AG09319 (cell line): ENCODE results near the gene EBLN2.

ENCODE experiments used
- DNase-seq: peaks from one replicate; pipeline ENCODE4 v3.0.0-alpha.2; 2010; ENCODE audit warnings: low read depth; ENCODE audit errors: extremely low read depth
- TF ChIP-seq, protein P1 (sequence below): IDR thresholded peaks from 2 replicates; pipeline ENCODE4 v1.5.1; 2011; ENCODE audit warnings: low read depth, mild to moderate bottlenecking, inconsistent platforms, low read length, moderate library complexity

EBLN2 gene

DNA sequence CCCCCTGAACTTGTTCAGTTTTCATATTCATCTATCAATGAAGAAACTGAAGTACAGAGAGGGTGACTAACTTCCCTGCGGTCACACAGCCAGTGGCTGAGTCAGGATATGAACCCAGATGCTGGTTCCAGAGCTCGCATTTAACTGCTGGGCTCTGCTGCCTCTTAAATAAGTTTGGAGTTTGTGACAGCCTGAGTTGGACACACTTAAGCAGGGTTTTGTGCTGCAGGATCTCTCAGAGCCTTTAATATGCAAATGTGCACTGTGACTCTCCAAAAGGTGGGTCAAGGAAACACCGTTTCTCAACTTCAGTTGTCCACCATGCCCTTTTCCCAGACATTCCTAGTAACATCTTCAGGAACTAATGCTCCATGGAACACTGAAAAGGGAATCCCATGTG, 45.8 kb downstream of the EBLN2 start:
- DNase-seq: no peak
- TF ChIP-seq, protein P1, sequence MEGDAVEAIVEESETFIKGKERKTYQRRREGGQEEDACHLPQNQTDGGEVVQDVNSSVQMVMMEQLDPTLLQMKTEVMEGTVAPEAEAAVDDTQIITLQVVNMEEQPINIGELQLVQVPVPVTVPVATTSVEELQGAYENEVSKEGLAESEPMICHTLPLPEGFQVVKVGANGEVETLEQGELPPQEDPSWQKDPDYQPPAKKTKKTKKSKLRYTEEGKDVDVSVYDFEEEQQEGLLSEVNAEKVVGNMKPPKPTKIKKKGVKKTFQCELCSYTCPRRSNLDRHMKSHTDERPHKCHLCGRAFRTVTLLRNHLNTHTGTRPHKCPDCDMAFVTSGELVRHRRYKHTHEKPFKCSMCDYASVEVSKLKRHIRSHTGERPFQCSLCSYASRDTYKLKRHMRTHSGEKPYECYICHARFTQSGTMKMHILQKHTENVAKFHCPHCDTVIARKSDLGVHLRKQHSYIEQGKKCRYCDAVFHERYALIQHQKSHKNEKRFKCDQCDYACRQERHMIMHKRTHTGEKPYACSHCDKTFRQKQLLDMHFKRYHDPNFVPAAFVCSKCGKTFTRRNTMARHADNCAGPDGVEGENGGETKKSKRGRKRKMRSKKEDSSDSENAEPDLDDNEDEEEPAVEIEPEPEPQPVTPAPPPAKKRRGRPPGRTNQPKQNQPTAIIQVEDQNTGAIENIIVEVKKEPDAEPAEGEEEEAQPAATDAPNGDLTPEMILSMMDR: no peak

DNA sequence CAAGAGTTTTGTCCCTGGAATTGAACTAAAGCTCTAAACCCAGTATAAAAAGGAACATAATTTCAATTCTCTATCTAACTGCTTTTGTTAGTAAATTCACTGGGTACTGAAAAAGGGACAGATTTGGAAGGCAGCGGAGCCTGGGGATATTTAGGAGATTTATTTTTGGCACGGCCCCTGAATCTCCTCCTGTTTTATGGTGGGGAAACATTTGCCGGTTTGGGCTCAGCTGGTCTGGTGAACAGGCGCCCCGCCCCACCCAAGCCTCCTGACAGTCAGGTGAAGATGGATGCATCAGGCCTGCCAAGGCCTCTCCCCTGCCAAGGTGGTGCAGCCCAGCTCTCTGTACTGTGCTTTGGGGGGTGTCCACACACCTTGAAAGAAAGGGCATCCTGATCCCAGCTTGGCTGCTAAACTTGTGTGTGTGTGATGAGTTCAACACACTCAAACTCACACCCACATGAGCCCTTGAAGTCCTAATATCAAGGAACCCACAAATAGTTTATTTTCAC, 46.3 kb downstream of the EBLN2 start:
- no peak for DNase-seq
- TF ChIP-seq, protein P1: no peak

DNA sequence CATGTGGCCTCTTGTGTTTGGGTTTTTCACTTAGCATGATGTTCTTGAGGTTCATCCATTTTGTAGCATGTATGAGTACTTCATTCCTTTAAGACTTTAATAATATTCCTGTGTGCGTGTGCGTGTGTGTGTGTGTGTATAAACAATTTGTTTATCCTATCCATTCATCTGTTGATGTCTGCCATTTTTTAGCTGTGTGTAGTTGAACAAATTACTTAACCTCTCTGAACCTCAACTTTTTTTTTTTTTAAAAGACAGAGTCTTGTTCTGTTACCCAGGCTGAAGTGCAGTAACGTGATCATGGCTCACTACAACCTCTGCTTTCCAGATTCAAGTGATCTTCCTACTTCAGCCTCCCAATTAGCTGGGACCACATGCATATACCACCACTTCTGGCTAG, 47.3 kb downstream of the EBLN2 start:
- DNase-seq: no peak
- TF ChIP-seq, protein P1: no peak

DNA sequence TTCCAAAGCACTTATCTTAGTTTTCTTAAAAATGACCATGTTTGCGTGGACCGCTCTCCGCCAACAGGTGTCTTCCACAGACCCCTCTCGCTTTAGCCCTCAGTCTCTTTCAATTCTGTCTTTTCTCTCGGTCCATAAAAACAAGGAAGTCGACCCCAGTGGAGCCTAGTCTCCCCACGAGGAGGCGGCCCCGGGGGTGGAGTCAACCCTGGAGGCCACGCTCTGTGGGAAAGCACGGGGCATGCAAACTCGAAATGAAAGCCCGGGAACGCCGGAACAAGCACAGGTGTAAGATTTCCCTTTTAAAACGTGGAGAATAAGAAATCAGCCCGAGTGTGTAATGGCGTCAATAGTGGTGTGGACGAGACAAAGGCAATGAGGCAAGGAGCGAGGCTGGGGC, 49.1 kb downstream of the EBLN2 start:
- no peak for DNase-seq
- TF ChIP-seq, protein P1: no peak
